Thyroid gland (tissue), 4 donors: ENCODE results near the gene RAPGEF3.

ENCODE experiments used
- POLR2A ChIP-seq, 2 donors: fragments of 450-650 bp; IDR thresholded peaks; one replicate each; pipeline ENCODE4 v1.6.1; 2017; ENCODE audit warnings: antibody characterized with exemption in 2 of 2, mild to moderate bottlenecking in 2 of 2, moderate library complexity in 1 of 2
- TF ChIP-seq, protein P1 (sequence below), 6 experiments: fragments of 200-600 bp in 3 of 6; fragments of 450-650 bp in 3 of 6; sonication (generic) in 3 of 6; IDR thresholded peaks; one replicate each; pipeline ENCODE4 v1.5.1; 2016 to 2019; ENCODE audit warnings: antibody characterized with exemption in 6 of 6, mild to moderate bottlenecking in 2 of 6, inconsistent platforms in 1 of 6, moderate library complexity in 1 of 6

DNA sequence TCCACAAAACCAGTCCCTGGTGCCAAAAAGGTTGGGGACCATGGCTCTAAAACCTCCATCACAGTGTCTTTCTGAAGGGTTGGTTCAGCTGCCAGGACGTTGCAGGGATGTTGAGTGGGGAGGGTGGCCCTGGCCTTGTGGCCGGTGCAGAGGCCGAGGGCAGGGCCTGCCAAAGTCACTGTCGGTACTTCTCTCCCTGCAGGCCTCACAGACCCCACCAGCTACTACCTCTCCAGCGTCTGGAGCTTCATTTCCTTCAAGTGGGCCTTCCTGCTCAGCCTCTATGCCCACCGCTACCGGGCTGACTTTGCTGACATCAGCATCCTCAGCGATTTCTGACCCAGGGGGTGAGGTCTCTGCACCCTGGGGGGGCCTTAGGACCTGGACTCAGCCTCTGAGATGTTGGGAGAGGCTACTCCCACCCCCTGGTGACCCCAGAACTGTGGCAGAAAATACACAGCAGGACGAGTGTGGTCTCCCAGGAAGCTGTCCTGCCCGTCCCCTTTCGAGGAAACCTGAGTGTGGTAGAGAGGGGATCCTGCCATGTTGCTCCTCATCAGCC, 21.3 kb upstream of the RAPGEF3 start:
- TF ChIP-seq, protein P1, sequence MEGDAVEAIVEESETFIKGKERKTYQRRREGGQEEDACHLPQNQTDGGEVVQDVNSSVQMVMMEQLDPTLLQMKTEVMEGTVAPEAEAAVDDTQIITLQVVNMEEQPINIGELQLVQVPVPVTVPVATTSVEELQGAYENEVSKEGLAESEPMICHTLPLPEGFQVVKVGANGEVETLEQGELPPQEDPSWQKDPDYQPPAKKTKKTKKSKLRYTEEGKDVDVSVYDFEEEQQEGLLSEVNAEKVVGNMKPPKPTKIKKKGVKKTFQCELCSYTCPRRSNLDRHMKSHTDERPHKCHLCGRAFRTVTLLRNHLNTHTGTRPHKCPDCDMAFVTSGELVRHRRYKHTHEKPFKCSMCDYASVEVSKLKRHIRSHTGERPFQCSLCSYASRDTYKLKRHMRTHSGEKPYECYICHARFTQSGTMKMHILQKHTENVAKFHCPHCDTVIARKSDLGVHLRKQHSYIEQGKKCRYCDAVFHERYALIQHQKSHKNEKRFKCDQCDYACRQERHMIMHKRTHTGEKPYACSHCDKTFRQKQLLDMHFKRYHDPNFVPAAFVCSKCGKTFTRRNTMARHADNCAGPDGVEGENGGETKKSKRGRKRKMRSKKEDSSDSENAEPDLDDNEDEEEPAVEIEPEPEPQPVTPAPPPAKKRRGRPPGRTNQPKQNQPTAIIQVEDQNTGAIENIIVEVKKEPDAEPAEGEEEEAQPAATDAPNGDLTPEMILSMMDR (IDR thresholded peaks at IDR 0.05), result no peak
- TF ChIP-seq POLR2A (IDR thresholded peaks at IDR 0.05), result no peak
